Measurements from ENCODE around the gene SLC13A2.

Gene SLC13A2

DNA sequence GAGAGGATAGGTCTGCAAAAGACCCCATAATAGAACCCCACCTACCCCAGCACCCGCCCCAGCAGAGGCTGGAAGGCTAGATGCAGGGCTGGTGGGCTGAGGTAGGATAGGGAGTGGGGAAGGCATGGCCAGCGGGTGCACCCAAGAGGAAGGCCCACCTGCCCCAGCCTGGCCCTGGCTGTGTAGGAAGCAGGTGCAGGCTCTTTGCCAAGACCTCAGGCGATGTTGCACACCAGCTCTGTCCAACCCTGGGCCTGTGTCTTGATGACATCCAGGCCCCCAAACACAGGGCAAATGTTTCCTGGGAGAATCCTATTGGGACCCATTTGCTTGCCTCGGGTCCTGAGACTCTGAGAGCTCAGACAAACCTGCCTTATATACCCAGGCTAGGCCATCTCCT is 66.8 kb downstream of the SLC13A2 start:
- DNase-seq = no peak

DNA sequence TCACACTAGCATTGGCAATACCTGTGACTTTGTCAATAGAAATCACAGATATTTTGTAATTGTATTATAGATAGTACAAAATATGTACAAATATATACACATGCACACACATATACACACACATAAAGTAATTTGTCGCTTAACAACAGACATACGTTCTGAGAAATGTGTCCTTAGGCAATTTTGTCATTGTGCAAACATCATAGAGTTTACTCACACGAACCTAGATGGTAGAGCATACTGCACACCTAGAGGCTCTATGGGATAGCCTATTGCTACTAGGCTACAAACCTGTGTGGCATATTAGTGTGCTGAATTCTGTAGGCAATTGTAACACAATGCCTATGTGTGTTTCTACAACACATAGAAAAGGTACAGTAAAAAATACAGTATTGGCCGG is 68.0 kb downstream of the SLC13A2 start:
- no peak for DNase-seq

GRCh38 chr17:28544402-28545140 is 71.1 kb downstream of the SLC13A2 start:
- no peak for DNase-seq

GRCh38 chr17:28545141-28545503 is 71.7 kb downstream of the SLC13A2 start:
- no peak for DNase-seq

DNA sequence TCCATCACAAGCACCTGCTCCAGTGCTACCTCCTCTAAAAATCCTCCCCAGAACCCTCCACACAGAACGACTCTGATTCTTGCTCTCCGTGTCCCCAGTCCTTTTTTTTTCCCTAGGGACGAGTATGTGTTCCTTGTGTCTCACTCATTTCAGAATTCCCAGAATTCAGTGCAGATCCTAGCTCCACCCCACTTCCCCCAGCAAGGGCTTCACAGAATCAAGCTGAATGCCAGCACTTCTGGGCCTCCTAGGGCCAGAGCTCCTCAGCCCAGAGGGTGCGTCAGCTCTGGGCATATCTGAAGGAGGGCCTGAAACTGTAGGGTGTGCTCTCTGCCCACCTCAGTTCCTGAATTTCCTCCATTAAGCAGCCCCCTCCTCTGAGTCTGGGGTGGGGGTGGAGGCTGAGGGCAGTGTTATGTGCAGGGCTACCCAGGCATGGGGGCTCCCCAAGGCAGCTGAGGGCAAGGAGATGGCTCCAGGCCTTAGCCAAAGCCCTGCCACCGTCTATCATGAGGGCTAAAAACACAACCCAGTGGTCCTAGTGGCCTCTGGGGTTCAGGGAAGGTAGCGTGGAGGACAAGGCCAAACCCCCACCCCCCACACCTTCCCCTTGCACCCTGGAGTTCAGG is 72.5 kb downstream of the SLC13A2 start:
- no peak for DNase-seq

- no peak for DNase-seq
These were observed 73.7 kb downstream of the SLC13A2 start for GRCh38 chr17:28547096-28547622.
